Progenitor cell of endocrine pancreas (in vitro differentiated cells): ENCODE measurements around the gene NCAPG. TPM values are rescaled to one million over a fixed set of nuclear protein-coding genes. Genes with fewer than 3 reads are reported as not detected.

ENCODE experiments used
- DNase-seq: peaks from one replicate; pipeline ENCODE4 v3.0.0; 2021; ENCODE audit warnings: low spot score; ENCODE audit not compliant: unreplicated experiment
- H3K27ac Mint-ChIP-seq: 2 replicates; pipeline ENCODE4 v1.8.0; 2021; ENCODE audit warnings: mild to moderate bottlenecking, moderate library complexity, mixed read lengths
- H3K27me3 Mint-ChIP-seq: 2 replicates; pipeline ENCODE4 v1.8.0; 2021; ENCODE audit warnings: mixed read lengths
- H3K36me3 Mint-ChIP-seq: 2 replicates; pipeline ENCODE4 v1.8.0; 2022; ENCODE audit warnings: mixed read lengths; ENCODE audit not compliant: insufficient read depth
- H3K4me1 Mint-ChIP-seq: 2 replicates; pipeline ENCODE4 v1.8.0; 2021; ENCODE audit warnings: low read depth, mixed read lengths
- H3K4me3 Mint-ChIP-seq: 2 replicates; pipeline ENCODE4 v1.8.0; 2021; ENCODE audit warnings: low read depth, mild to moderate bottlenecking, moderate library complexity, mixed read lengths
- H3K9me3 Mint-ChIP-seq: 2 replicates; pipeline ENCODE4 v1.8.0; 2021; ENCODE audit warnings: low read depth, mixed read lengths
- total RNA-seq: library from RNA; stranded (reverse); gene quantifications from 2 replicates; pipeline ENCODE4 v1.2.1, GENCODE V29; 2021
- TF ChIP-seq, protein P1 (sequence below): fragments of 200-600 bp; sonication (generic); IDR thresholded peaks from one replicate; pipeline ENCODE4 v1.5.0; 2021; ENCODE audit warnings: antibody characterized with exemption, mild to moderate bottlenecking; ENCODE audit not compliant: unreplicated experiment

The NCAPG gene
- total RNA-seq, 1 donor from 2014 or later: 22.0 TPM

DNA sequence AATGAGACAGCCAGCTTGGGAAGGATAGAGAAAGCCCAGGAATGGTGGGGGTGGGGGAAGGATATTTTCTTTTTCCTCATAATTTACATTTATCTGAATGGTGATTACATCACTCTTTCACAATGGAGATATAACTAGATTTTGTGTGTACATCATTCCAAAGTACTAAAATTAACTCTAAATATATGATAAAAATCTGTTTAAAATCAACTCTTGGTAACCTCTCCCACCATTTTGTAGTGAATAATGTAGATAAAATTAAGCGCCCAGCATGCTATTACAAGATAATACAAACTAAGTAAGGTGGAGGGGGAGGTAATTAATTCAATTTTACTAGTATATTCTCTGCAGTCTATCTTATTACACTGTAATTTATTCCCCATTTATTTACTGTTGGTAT lies 78.9 kb downstream of the NCAPG start:
- Mint-ChIP-seq H3K36me3 (peaks cover 2% of the 10 kb centered on the region), H3K9me3 (no peaks in the 10 kb centered on the region), H3K27ac (no peak overlapping the region), H3K27me3 (no peaks in the 10 kb centered on the region), H3K4me3 (no peak overlapping the region), H3K4me1 (no peaks in the 10 kb centered on the region)
- DNase-seq: no peak
- TF ChIP-seq, protein P1, sequence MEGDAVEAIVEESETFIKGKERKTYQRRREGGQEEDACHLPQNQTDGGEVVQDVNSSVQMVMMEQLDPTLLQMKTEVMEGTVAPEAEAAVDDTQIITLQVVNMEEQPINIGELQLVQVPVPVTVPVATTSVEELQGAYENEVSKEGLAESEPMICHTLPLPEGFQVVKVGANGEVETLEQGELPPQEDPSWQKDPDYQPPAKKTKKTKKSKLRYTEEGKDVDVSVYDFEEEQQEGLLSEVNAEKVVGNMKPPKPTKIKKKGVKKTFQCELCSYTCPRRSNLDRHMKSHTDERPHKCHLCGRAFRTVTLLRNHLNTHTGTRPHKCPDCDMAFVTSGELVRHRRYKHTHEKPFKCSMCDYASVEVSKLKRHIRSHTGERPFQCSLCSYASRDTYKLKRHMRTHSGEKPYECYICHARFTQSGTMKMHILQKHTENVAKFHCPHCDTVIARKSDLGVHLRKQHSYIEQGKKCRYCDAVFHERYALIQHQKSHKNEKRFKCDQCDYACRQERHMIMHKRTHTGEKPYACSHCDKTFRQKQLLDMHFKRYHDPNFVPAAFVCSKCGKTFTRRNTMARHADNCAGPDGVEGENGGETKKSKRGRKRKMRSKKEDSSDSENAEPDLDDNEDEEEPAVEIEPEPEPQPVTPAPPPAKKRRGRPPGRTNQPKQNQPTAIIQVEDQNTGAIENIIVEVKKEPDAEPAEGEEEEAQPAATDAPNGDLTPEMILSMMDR: no peak

DNA sequence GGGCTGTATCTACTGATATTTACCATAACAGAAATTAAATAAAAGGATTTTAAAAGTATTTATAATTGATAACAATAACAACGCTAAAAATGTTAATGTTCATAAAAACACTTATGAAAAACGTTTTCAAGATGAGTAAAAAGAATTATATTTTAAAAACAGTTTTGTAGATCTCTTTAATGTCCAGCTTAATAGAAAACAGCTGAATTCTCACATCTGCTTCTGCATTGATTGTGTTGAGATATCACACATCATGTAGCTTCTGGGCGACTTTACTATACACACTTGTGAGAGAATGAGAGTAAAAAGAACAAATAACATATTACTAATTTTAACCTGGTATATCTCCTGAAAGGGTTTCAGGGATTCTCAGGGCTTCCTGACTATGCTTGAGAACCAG lies 83.6 kb downstream of the NCAPG start:
- TF ChIP-seq, protein P1: no peak
- H3K27ac Mint-ChIP-seq: no peak overlapping the region

More for the DNA sequence above, 83.6 kb downstream of the NCAPG start:
- Mint-ChIP-seq H3K4me1 (no peaks in the 10 kb centered on the region), H3K9me3 (peaks cover 3% of the 10 kb centered on the region), H3K4me3 (no peak overlapping the region), H3K36me3 (peaks cover 7% of the 10 kb centered on the region), H3K27me3 (no peaks in the 10 kb centered on the region)
- no peak for DNase-seq

Other genes with a start within 250 kb of the NCAPG start
- gene LAP3, start 233.8 kb upstream of the NCAPG start, total RNA-seq: 76.4 and 81.6 TPM in 2 replicates
- gene MED28, start 196.3 kb upstream of the NCAPG start, total RNA-seq: 108 and 115 TPM in 2 replicates
- 0.17 and 0.20 TPM in 2 replicates for gene FAM184B, start 29.4 kb upstream of the NCAPG start, total RNA-seq
- 63.1 and 72.3 TPM in 2 replicates for gene DCAF16, start 222 bp upstream of the NCAPG start, total RNA-seq
- gene LCORL, start 210.8 kb downstream of the NCAPG start, total RNA-seq: 22.3 and 26.1 TPM in 2 replicates